ENCODE results near the gene CD99L2. TPM values are rescaled to one million over a fixed set of nuclear protein-coding genes. Genes with fewer than 3 reads are reported as not detected.
A peak's percentile ranks its signal among the peaks of the same experiment; 100 is the strongest.

CD99L2 gene
- total and polyA plus RNA-seq, 4 experiments from 2014 or later: 10.0 to 17.3 (median 14.5) TPM

GRCh38 chrX:150856785-150857184, 41.7 kb downstream of the CD99L2 start:
- Mint-ChIP-seq H3K4me1 (peaks cover 0 to 14% (median 4%) of the 10 kb centered on the region in 4 donors), H3K27me3 (no peaks in the 10 kb centered on the region), H3K4me3 (no peak overlapping the region), H3K9me3 (peaks cover 0 to 35% (median 21%) of the 10 kb centered on the region in 8 donors), H3K36me3 (peaks cover 19 to 29% of the 10 kb centered on the region in 2 donors), H3K27ac (no peak overlapping the region)
- Histone ChIP-seq H3K36me3 (ENCODE audit: insufficient read depth, low read length) (no peaks in the 10 kb centered on the region), H3K27me3 (ENCODE audit: insufficient read depth, low read length) (no peaks in the 10 kb centered on the region), H3K27ac (ENCODE audit: low read depth, low read length) (no peak overlapping the region), H3K9me3 (ENCODE audit: control insufficient read depth in 1 of 2, low read length in 2 of 2) (no peaks in the 10 kb centered on the region), H3K4me1 (ENCODE audit: insufficient read depth, low read length) (no peaks in the 10 kb centered on the region), H3K4me3 (ENCODE audit: low read length in 2 of 2) (no peak overlapping the region)
- intact Hi-C loops (cut with micrococcal nuclease): no loop called here
- no peak for DNase-seq
- POLR2A ChIA-PET (ENCODE audit: partially characterized antibody): no interaction called here
- CTCF ChIA-PET (ENCODE audit: partially characterized antibody): no interaction called here

GRCh38 chrX:150856101-150856500, 42.4 kb downstream of the CD99L2 start:
- H3K4me1 Mint-ChIP-seq: peaks cover 0 to 14% (median 4%) of the 10 kb centered on the region in 4 donors
- Histone ChIP-seq H3K36me3 (ENCODE audit: insufficient read depth, low read length) (no peaks in the 10 kb centered on the region), H3K9me3 (ENCODE audit: control insufficient read depth in 1 of 2, low read length in 2 of 2) (no peaks in the 10 kb centered on the region), H3K27me3 (ENCODE audit: insufficient read depth, low read length) (no peaks in the 10 kb centered on the region), H3K27ac (ENCODE audit: low read depth, low read length) (no peak overlapping the region), H3K4me3 (ENCODE audit: low read length in 2 of 2) (no peak overlapping the region), H3K4me1 (ENCODE audit: insufficient read depth, low read length) (no peaks in the 10 kb centered on the region)
- H3K4me3 Mint-ChIP-seq: no peak overlapping the region
- intact Hi-C loops (cut with micrococcal nuclease): no loop called here
- H3K27me3 Mint-ChIP-seq: no peaks in the 10 kb centered on the region
- peaks cover 0 to 35% (median 21%) of the 10 kb centered on the region in 8 donors for H3K9me3 Mint-ChIP-seq
- DNase-seq: no peak
- CTCF ChIA-PET (ENCODE audit: partially characterized antibody): no interaction called here
- peaks cover 19 to 29% of the 10 kb centered on the region in 2 donors for H3K36me3 Mint-ChIP-seq
- POLR2A ChIA-PET (ENCODE audit: partially characterized antibody): no interaction called here
- no peak overlapping the region for H3K27ac Mint-ChIP-seq

GRCh38 chrX:150854856-150855255, 43.6 kb downstream of the CD99L2 start:
- Histone ChIP-seq H3K9me3 (ENCODE audit: control insufficient read depth in 1 of 2, low read length in 2 of 2) (no peaks in the 10 kb centered on the region), H3K4me3 (ENCODE audit: low read length in 2 of 2) (no peak overlapping the region), H3K4me1 (ENCODE audit: insufficient read depth, low read length) (no peaks in the 10 kb centered on the region), H3K36me3 (ENCODE audit: insufficient read depth, low read length) (no peaks in the 10 kb centered on the region), H3K27ac (ENCODE audit: low read depth, low read length) (no peak overlapping the region), H3K27me3 (ENCODE audit: insufficient read depth, low read length) (no peaks in the 10 kb centered on the region)
- no peak overlapping the region for H3K4me3 Mint-ChIP-seq
- CTCF ChIA-PET (ENCODE audit: partially characterized antibody): no interaction called here
- POLR2A ChIA-PET (ENCODE audit: partially characterized antibody): no interaction called here
- no peaks in the 10 kb centered on the region for H3K27me3 Mint-ChIP-seq
- DNase-seq: no peak
- intact Hi-C loops (cut with micrococcal nuclease): no loop called here
- no peak overlapping the region for H3K27ac Mint-ChIP-seq
- peaks cover 2 to 14% (median 5%) of the 10 kb centered on the region in 4 donors for H3K4me1 Mint-ChIP-seq
- H3K36me3 Mint-ChIP-seq: peaks cover 17 to 29% of the 10 kb centered on the region in 2 donors
- peaks cover 0 to 35% (median 21%) of the 10 kb centered on the region in 8 donors for H3K9me3 Mint-ChIP-seq

- Histone ChIP-seq H3K9me3 (ENCODE audit: control insufficient read depth in 1 of 2, low read length in 2 of 2) (no peaks in the 10 kb centered on the region), H3K4me1 (ENCODE audit: insufficient read depth, low read length) (no peaks in the 10 kb centered on the region), H3K27ac (ENCODE audit: low read depth, low read length) (no peak overlapping the region), H3K36me3 (ENCODE audit: insufficient read depth, low read length) (no peaks in the 10 kb centered on the region), H3K27me3 (ENCODE audit: insufficient read depth, low read length) (no peaks in the 10 kb centered on the region), H3K4me3 (ENCODE audit: low read length in 2 of 2) (no peak overlapping the region)
- H3K36me3 Mint-ChIP-seq: peaks cover 5 to 11% of the 10 kb centered on the region in 2 donors
- H3K4me3 Mint-ChIP-seq: no peak overlapping the region
- intact Hi-C loops (cut with micrococcal nuclease): no loop called here
- peaks cover 0 to 14% (median 7%) of the 10 kb centered on the region in 4 donors for H3K4me1 Mint-ChIP-seq
- no peak overlapping the region for H3K27ac Mint-ChIP-seq
- H3K27me3 Mint-ChIP-seq: no peaks in the 10 kb centered on the region
- POLR2A ChIA-PET (ENCODE audit: partially characterized antibody): no interaction called here
- CTCF ChIA-PET (ENCODE audit: partially characterized antibody): no interaction called here
- peaks cover 0 to 6% (median under 1%) of the 10 kb centered on the region in 8 donors for H3K9me3 Mint-ChIP-seq
- DNase-seq: no peak
Observed at GRCh38 chrX:150849996-150850720, 48.3 kb downstream of the CD99L2 start.

- H3K36me3 ChIP-seq (ENCODE audit: insufficient read depth, low read length): no peaks in the 10 kb centered on the region
- Mint-ChIP-seq H3K27ac (no peak overlapping the region), H3K36me3 (peaks cover 5 to 10% of the 10 kb centered on the region in 2 donors), H3K27me3 (no peaks in the 10 kb centered on the region), H3K4me3 (no peak overlapping the region), H3K9me3 (peaks cover 0 to 4% (median 0%) of the 10 kb centered on the region in 8 donors), H3K4me1 (peaks cover 0 to 14% (median 6%) of the 10 kb centered on the region in 4 donors)
- intact Hi-C loops (cut with micrococcal nuclease): no loop called here
- no peaks in the 10 kb centered on the region for H3K9me3 ChIP-seq (ENCODE audit: control insufficient read depth in 1 of 2, low read length in 2 of 2)
- ChIA-PET CTCF (ENCODE audit: partially characterized antibody) (no interaction called here), POLR2A (ENCODE audit: partially characterized antibody) (no interaction called here)
- no peaks in the 10 kb centered on the region for H3K27me3 ChIP-seq (ENCODE audit: insufficient read depth, low read length)
- no peaks in the 10 kb centered on the region for H3K4me1 ChIP-seq (ENCODE audit: insufficient read depth, low read length)
- H3K4me3 ChIP-seq (ENCODE audit: low read length in 2 of 2): no peak overlapping the region
- no peak for DNase-seq
- no peak overlapping the region for H3K27ac ChIP-seq (ENCODE audit: low read depth, low read length)
Observed at GRCh38 chrX:150849486-150849885, 49.0 kb downstream of the CD99L2 start.

- Histone ChIP-seq H3K27ac (ENCODE audit: low read depth, low read length) (no peak overlapping the region), H3K4me3 (ENCODE audit: low read length in 2 of 2) (no peak overlapping the region), H3K36me3 (ENCODE audit: insufficient read depth, low read length) (no peaks in the 10 kb centered on the region), H3K4me1 (ENCODE audit: insufficient read depth, low read length) (no peaks in the 10 kb centered on the region), H3K9me3 (ENCODE audit: control insufficient read depth in 1 of 2, low read length in 2 of 2) (no peaks in the 10 kb centered on the region), H3K27me3 (ENCODE audit: insufficient read depth, low read length) (no peaks in the 10 kb centered on the region)
- Mint-ChIP-seq H3K9me3 (peaks cover 0 to 3% (median 0%) of the 10 kb centered on the region in 8 donors), H3K36me3 (peaks cover 3 to 10% of the 10 kb centered on the region in 2 donors), H3K27me3 (no peaks in the 10 kb centered on the region), H3K27ac (peak overlapping the region in 1 of 7 donors; percentile 14), H3K4me1 (peaks cover 0 to 14% (median 5%) of the 10 kb centered on the region in 4 donors), H3K4me3 (no peak overlapping the region)
- ChIA-PET CTCF (ENCODE audit: partially characterized antibody) (no interaction called here), POLR2A (ENCODE audit: partially characterized antibody) (no interaction called here)
- intact Hi-C loops (cut with micrococcal nuclease): no loop called here
- no peak for DNase-seq
Observed at GRCh38 chrX:150848914-150849365, 49.5 kb downstream of the CD99L2 start.

- Mint-ChIP-seq H3K9me3 (peaks cover 0 to 3% (median 0%) of the 10 kb centered on the region in 8 donors), H3K27ac (no peak overlapping the region), H3K4me3 (no peak overlapping the region), H3K4me1 (peaks cover 0 to 14% (median 2%) of the 10 kb centered on the region in 4 donors), H3K36me3 (no peaks in the 10 kb centered on the region), H3K27me3 (no peaks in the 10 kb centered on the region)
- ChIA-PET CTCF (ENCODE audit: partially characterized antibody) (no interaction called here), POLR2A (ENCODE audit: partially characterized antibody) (no interaction called here)
- no peaks in the 10 kb centered on the region for H3K27me3 ChIP-seq (ENCODE audit: insufficient read depth, low read length)
- H3K4me1 ChIP-seq (ENCODE audit: insufficient read depth, low read length): no peaks in the 10 kb centered on the region
- H3K27ac ChIP-seq (ENCODE audit: low read depth, low read length): no peak overlapping the region
- H3K4me3 ChIP-seq (ENCODE audit: low read length in 2 of 2): no peak overlapping the region
- H3K9me3 ChIP-seq (ENCODE audit: control insufficient read depth in 1 of 2, low read length in 2 of 2): no peaks in the 10 kb centered on the region
- DNase-seq: no peak
- intact Hi-C loops (cut with micrococcal nuclease): no loop called here
- no peaks in the 10 kb centered on the region for H3K36me3 ChIP-seq (ENCODE audit: insufficient read depth, low read length)
Observed at GRCh38 chrX:150847088-150847487, 51.4 kb downstream of the CD99L2 start.

All from CD4-positive, alpha-beta memory T cell (primary cell).